ENCODE data around the gene OLA1. TPM values are rescaled to one million over a fixed set of nuclear protein-coding genes. Genes with fewer than 3 reads are reported as not detected.

The OLA1 gene
- polyA plus RNA-seq, 1 of the 3 experiments (the other 2 are of a cell fraction) = 46.9 TPM

GRCh38 chr2:174051068-174051467 is 197.3 kb downstream of the OLA1 start:
- Histone ChIP-seq H3K4me1 (ENCODE audit: control insufficient read depth in 1 of 2, insufficient read depth in 2 of 2, low read depth in 1 of 2, low read length in 1 of 2) (peaks cover 0 to 18% of the 10 kb centered on the region in 2 experiments; a peak in 2 of 4 replicates), H4K20me1 (ENCODE audit: insufficient read depth) (no peaks in the 10 kb centered on the region), H3K27ac (ENCODE audit: low read depth in 2 of 2, low read length in 1 of 2) (no peak overlapping the region), H3K9me3 (no peaks in the 10 kb centered on the region), H3K9me2 (no peaks in the 10 kb centered on the region), H3K9ac (no peak overlapping the region), H3K4me2 (no peak overlapping the region), H3K27me3 (ENCODE audit: insufficient read depth) (no peaks in the 10 kb centered on the region), H3K79me2 (ENCODE audit: insufficient read depth) (no peaks in the 10 kb centered on the region), H3F3A (replicated peaks; ENCODE audit: insufficient read depth) (no peaks in the 10 kb centered on the region), H3K4me3 (ENCODE audit: low read depth in 2 of 2, low read length in 1 of 2) (no peak overlapping the region), H3K36me3 (replicated peaks in 1 of 2; ENCODE audit: control insufficient read depth in 1 of 2, insufficient read depth in 2 of 2, low read length in 1 of 2) (no peaks in the 10 kb centered on the region), H2AFZ (ENCODE audit: low read depth) (no peak overlapping the region)
- ChIA-PET POLR2A (no interaction called here), CTCF (interaction anchor here (1.3 to 2.0 kb wide), 3 partner anchors 14 to 1023 kb away, joined by 4 to 8 read pairs (median 4); no protein-coding TSS in a partner anchor)
- 77% methylated on average over 4 of the region's 4 CpGs for WGBS (ENCODE audit: low lambda C conversion rate)
- TF ChIP-seq EZH2phosphoT487 (IDR thresholded peaks at IDR 0.05; ENCODE audit: borderline replicate concordance, low read depth) = no peak
- no peak for TF ChIP-seq RCOR1 (IDR thresholded peaks at IDR 0.05; ENCODE audit: low read length)
- no peak for TF ChIP-seq CHD2 (IDR thresholded peaks at IDR 0.05; ENCODE audit: low read length, partially characterized antibody)
- TF ChIP-seq EP300 (IDR thresholded peaks at IDR 0.05; ENCODE audit: borderline replicate concordance in 1 of 2, low read depth in 1 of 2, low read length in 1 of 2) = no peak
- TF ChIP-seq ELF1 (IDR thresholded peaks at IDR 0.05) = no peak
- no peak for TF ChIP-seq ZBTB33 (IDR thresholded peaks at IDR 0.05; ENCODE audit: borderline replicate concordance, low read depth)
- TF ChIP-seq MAX (IDR thresholded peaks at IDR 0.05; ENCODE audit: low read depth) = no peak
- no peak for TF ChIP-seq FOSL2 (IDR thresholded peaks at IDR 0.05; ENCODE audit: borderline replicate concordance, low read depth)
- no peak for TF ChIP-seq SIN3A (IDR thresholded peaks at IDR 0.05; ENCODE audit: borderline replicate concordance, low read depth, low read length)
- no peak for TF ChIP-seq RAD21 (IDR thresholded peaks at IDR 0.05; ENCODE audit: low read length)
- no peak for DNase-seq

GRCh38 chr2:174049895-174050294 is 198.4 kb downstream of the OLA1 start:
- ChIA-PET POLR2A (no interaction called here), CTCF (interaction anchor here (0.7 to 0.9 kb wide), 2 partner anchors 10 to 26 kb away, joined by 3 to 4 read pairs; no protein-coding TSS in a partner anchor)
- TF ChIP-seq EZH2phosphoT487 (IDR thresholded peaks at IDR 0.05; ENCODE audit: borderline replicate concordance, low read depth) (no peak), RCOR1 (IDR thresholded peaks at IDR 0.05; ENCODE audit: low read length) (no peak), CHD2 (IDR thresholded peaks at IDR 0.05; ENCODE audit: low read length, partially characterized antibody) (no peak), ZBTB33 (IDR thresholded peaks at IDR 0.05; ENCODE audit: borderline replicate concordance, low read depth) (no peak), PBX3 (IDR thresholded peaks at IDR 0.05) (no peak), RFX5 (IDR thresholded peaks at IDR 0.05; ENCODE audit: low read length) (no peak), FOXM1 (IDR thresholded peaks at IDR 0.05; ENCODE audit: low read depth) (no peak), RAD21 (IDR thresholded peaks at IDR 0.05; ENCODE audit: low read length) (no peak), RXRA (IDR thresholded peaks at IDR 0.05; ENCODE audit: borderline replicate concordance, low read depth) (no peak), NRF1 (IDR thresholded peaks at IDR 0.05; ENCODE audit: low read depth, low read length) (no peak), JUND (IDR thresholded peaks at IDR 0.05) (no peak), CTCF (IDR thresholded peaks at IDR 0.05) (no peak), MEF2A (IDR thresholded peaks at IDR 0.05; ENCODE audit: borderline replicate concordance, low read depth) (no peak), EP300 (IDR thresholded peaks at IDR 0.05; ENCODE audit: borderline replicate concordance in 1 of 2, low read depth in 1 of 2, low read length in 1 of 2) (no peak), ELF1 (IDR thresholded peaks at IDR 0.05) (no peak)

More at GRCh38 chr2:174049895-174050294, 198.4 kb downstream of the OLA1 start:
- Histone ChIP-seq H2AFZ (ENCODE audit: low read depth) (no peak overlapping the region), H3F3A (replicated peaks; ENCODE audit: insufficient read depth) (no peaks in the 10 kb centered on the region), H3K9ac (no peak overlapping the region), H3K79me2 (ENCODE audit: insufficient read depth) (no peaks in the 10 kb centered on the region), H3K4me3 (ENCODE audit: low read depth in 2 of 2, low read length in 1 of 2) (no peak overlapping the region), H3K4me1 (ENCODE audit: control insufficient read depth in 1 of 2, insufficient read depth in 2 of 2, low read depth in 1 of 2, low read length in 1 of 2) (peaks cover 0 to 18% of the 10 kb centered on the region in 2 experiments; a peak in 2 of 4 replicates), H3K9me3 (no peaks in the 10 kb centered on the region), H3K27ac (ENCODE audit: low read depth in 2 of 2, low read length in 1 of 2) (no peak overlapping the region), H3K9me2 (no peaks in the 10 kb centered on the region), H3K27me3 (ENCODE audit: insufficient read depth) (no peaks in the 10 kb centered on the region), H3K36me3 (replicated peaks in 1 of 2; ENCODE audit: control insufficient read depth in 1 of 2, insufficient read depth in 2 of 2, low read length in 1 of 2) (no peaks in the 10 kb centered on the region), H4K20me1 (ENCODE audit: insufficient read depth) (no peaks in the 10 kb centered on the region), H3K4me2 (no peak overlapping the region)
- no peak for DNase-seq
- 88% methylated on average over 2 of the region's 2 CpGs for WGBS (ENCODE audit: low lambda C conversion rate)
